DOHH2 (cell line): ENCODE results near the gene TRIM51.

ENCODE experiments used
- H3F3A ChIP-seq: fragments of 200-600 bp; sonication (generic), shearing (Covaris generic); 2 replicates; pipeline ENCODE4 v1.6.0; 2016; ENCODE audit warnings: antibody characterized with exemption, mild to moderate bottlenecking; ENCODE audit not compliant: control insufficient read depth, insufficient read depth
- H3K27ac ChIP-seq: fragments of 200-600 bp; sonication (generic); 2 replicates; pipeline ENCODE4 v1.5.1; 2014; ENCODE audit warnings: low read depth, mild to moderate bottlenecking, low read length, moderate library complexity
- H3K27me3 ChIP-seq: fragments of 200-600 bp; sonication (generic); 2 replicates; pipeline ENCODE4 v1.6.1; 2014; ENCODE audit warnings: mild to moderate bottlenecking, low read length, mixed read lengths; ENCODE audit not compliant: control insufficient read depth
- H3K36me3 ChIP-seq: fragments of 200-600 bp; sonication (generic); 2 replicates; pipeline ENCODE4 v1.6.1; 2014; ENCODE audit warnings: mild to moderate bottlenecking, low read length, moderate library complexity, mixed read lengths; ENCODE audit not compliant: control insufficient read depth
- H3K4me1 ChIP-seq: fragments of 200-600 bp; sonication (generic); 2 replicates; pipeline ENCODE4 v1.6.1; 2014; ENCODE audit warnings: mild to moderate bottlenecking, low read length, mixed read lengths; ENCODE audit not compliant: control insufficient read depth
- H3K4me2 ChIP-seq: fragments of 200-600 bp; sonication (generic); 2 replicates; pipeline ENCODE4 v1.6.0; 2014; ENCODE audit warnings: mild to moderate bottlenecking, low read length, moderate library complexity
- H3K4me3 ChIP-seq: fragments of 200-600 bp; sonication (generic); 2 replicates; pipeline ENCODE4 v1.5.1; 2014; ENCODE audit warnings: mild to moderate bottlenecking, low read length, mixed read lengths
- H3K79me2 ChIP-seq: fragments of 200-600 bp; sonication (generic); 2 replicates; pipeline ENCODE4 v1.6.1; 2014; ENCODE audit warnings: mild to moderate bottlenecking, low read length, mixed read lengths; ENCODE audit not compliant: control insufficient read depth
- H3K9me2 ChIP-seq: fragments of 200-600 bp; sonication (generic); replicated peaks from 2 replicates; pipeline ENCODE4 v1.6.1; 2014; ENCODE audit warnings: mild to moderate bottlenecking, low read length, mixed read lengths; ENCODE audit not compliant: control insufficient read depth
- H3K9me3 ChIP-seq: fragments of 200-600 bp; sonication (generic); 2 replicates; pipeline ENCODE4 v1.6.1; 2014; ENCODE audit warnings: antibody characterized with exemption, low read length, mixed read lengths; ENCODE audit not compliant: control insufficient read depth, insufficient read depth
- H4K20me1 ChIP-seq: fragments of 200-600 bp; sonication (generic); 2 replicates; pipeline ENCODE4 v1.6.0; 2014; ENCODE audit warnings: low read depth, mild to moderate bottlenecking, antibody characterized with exemption, low read length, moderate library complexity; ENCODE audit not compliant: control insufficient read depth, insufficient read depth
- EZH2phosphoT487 ChIP-seq: fragments of 200-600 bp; sonication (generic); IDR thresholded peaks from 2 replicates; pipeline ENCODE4 v1.6.1; 2017; ENCODE audit warnings: borderline replicate concordance, mild to moderate bottlenecking, antibody characterized with exemption, low read length, moderate library complexity, mixed read lengths
- TF ChIP-seq, protein P1 (sequence below): fragments of 200-600 bp; sonication (generic); IDR thresholded peaks from one replicate; pipeline ENCODE4 v1.5.1; 2014; ENCODE audit warnings: antibody characterized with exemption, mild to moderate bottlenecking, low read depth, low read length; ENCODE audit not compliant: poor library complexity, severe bottlenecking

TRIM51 gene

DNA sequence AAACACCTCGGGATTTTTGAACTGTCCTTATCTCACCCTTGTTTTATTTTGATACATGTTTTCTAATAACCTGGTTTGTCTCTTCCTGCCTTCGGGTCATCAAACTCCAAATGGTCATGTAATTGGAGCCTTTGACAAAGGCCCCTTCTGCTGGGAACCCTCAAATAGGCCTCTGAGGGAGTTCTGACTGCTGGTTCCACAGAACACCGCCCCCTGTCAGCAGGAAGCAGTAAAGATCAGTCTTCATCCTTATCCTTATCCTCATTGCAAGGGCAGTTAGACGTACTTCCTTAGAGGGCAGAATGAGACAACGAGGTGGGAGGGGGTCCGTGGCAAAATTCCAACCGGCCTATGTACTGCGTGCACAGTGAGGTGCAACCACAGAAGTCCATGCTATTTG lies 12.1 kb downstream of the TRIM51 start:
- H3K4me2 ChIP-seq = no peak overlapping the region
- no peaks in the 10 kb centered on the region for H4K20me1 ChIP-seq
- no peaks in the 10 kb centered on the region for H3K9me2 ChIP-seq
- no peaks in the 10 kb centered on the region; the same call in 1 of the 2 replicates for H3K9me3 ChIP-seq
- no peaks in the 10 kb centered on the region for H3F3A ChIP-seq
- no peaks in the 10 kb centered on the region for H3K79me2 ChIP-seq
- TF ChIP-seq EZH2phosphoT487 = no peak
- TF ChIP-seq, protein P1, sequence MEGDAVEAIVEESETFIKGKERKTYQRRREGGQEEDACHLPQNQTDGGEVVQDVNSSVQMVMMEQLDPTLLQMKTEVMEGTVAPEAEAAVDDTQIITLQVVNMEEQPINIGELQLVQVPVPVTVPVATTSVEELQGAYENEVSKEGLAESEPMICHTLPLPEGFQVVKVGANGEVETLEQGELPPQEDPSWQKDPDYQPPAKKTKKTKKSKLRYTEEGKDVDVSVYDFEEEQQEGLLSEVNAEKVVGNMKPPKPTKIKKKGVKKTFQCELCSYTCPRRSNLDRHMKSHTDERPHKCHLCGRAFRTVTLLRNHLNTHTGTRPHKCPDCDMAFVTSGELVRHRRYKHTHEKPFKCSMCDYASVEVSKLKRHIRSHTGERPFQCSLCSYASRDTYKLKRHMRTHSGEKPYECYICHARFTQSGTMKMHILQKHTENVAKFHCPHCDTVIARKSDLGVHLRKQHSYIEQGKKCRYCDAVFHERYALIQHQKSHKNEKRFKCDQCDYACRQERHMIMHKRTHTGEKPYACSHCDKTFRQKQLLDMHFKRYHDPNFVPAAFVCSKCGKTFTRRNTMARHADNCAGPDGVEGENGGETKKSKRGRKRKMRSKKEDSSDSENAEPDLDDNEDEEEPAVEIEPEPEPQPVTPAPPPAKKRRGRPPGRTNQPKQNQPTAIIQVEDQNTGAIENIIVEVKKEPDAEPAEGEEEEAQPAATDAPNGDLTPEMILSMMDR = no peak
- no peak overlapping the region for H3K27ac ChIP-seq
- H3K4me1 ChIP-seq = no peaks in the 10 kb centered on the region
- no peaks in the 10 kb centered on the region for H3K27me3 ChIP-seq
- H3K36me3 ChIP-seq = no peaks in the 10 kb centered on the region
- H3K4me3 ChIP-seq = no peak overlapping the region

DNA sequence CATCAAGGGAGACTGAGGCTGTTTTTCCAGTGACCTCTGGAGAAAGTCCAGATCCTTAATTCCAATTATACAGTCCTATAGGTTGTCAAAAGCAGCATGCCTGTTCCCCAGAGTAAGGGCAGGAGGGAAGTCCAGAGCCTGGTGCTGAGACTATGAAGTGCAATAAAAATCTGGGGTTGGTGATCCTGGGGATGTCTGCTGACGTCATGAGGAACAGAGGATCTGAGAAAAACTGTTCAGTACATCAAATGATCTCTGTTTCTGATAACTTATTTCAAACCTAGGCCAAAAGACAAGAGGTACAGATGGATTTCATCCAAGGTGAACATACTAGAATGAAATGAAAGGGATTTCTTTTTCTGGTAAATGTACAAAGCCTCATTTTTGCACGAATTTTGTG lies 19.2 kb downstream of the TRIM51 start:
- no peaks in the 10 kb centered on the region for H3K79me2 ChIP-seq
- no peaks in the 10 kb centered on the region for H3K27me3 ChIP-seq
- H3K4me3 ChIP-seq = no peak overlapping the region
- TF ChIP-seq, protein P1 = no peak
- no peaks in the 10 kb centered on the region for H3K4me1 ChIP-seq
- H3K9me3 ChIP-seq = no peaks in the 10 kb centered on the region
- H3K9me2 ChIP-seq = no peaks in the 10 kb centered on the region
- no peaks in the 10 kb centered on the region for H4K20me1 ChIP-seq
- H3F3A ChIP-seq = no peaks in the 10 kb centered on the region
- H3K36me3 ChIP-seq = no peaks in the 10 kb centered on the region
- no peak overlapping the region for H3K4me2 ChIP-seq
- H3K27ac ChIP-seq = no peak overlapping the region

DNA sequence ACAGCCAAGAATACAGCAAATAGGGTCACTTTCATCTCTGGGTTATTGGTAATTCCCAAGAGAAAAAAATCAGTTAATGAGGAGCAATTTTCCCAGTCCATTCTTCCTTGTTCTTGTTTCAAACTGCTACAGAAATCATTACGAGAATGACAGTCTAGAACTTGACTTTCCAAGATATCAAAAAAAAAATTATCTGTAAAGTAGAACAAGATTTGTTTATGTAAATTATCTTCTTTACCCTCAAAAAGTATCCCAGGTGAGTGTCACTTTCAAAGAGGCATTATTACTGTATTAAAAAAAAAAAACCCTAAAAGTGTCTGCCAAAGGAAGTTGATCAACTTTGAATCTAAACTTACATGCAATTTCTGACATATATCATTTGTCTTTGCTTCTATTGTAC lies 31.4 kb downstream of the TRIM51 start, which contains the start of gene OR5W2:
OR5W2 (minus strand) TSS at position 101 of the 400 bp plus-strand sequence; CDS start at position 101, 0 bp downstream.
- Histone ChIP-seq H3K79me2 (no peaks in the 10 kb centered on the region), H3K4me2 (no peak within 1 kb of the TSS), H3K4me3 (no peak within 1 kb of the TSS), H3K9me3 (no peaks in the 10 kb centered on the region), H3K36me3 (no peaks in the 10 kb centered on the region), H4K20me1 (no peaks in the 10 kb centered on the region), H3K4me1 (no peaks in the 10 kb centered on the region), H3K27ac (no peak within 1 kb of the TSS), H3K27me3 (no peaks in the 10 kb centered on the region), H3F3A (no peaks in the 10 kb centered on the region), H3K9me2 (no peaks in the 10 kb centered on the region)
- TF ChIP-seq EZH2phosphoT487 = no peak
- TF ChIP-seq, protein P1 = no peak

DNA sequence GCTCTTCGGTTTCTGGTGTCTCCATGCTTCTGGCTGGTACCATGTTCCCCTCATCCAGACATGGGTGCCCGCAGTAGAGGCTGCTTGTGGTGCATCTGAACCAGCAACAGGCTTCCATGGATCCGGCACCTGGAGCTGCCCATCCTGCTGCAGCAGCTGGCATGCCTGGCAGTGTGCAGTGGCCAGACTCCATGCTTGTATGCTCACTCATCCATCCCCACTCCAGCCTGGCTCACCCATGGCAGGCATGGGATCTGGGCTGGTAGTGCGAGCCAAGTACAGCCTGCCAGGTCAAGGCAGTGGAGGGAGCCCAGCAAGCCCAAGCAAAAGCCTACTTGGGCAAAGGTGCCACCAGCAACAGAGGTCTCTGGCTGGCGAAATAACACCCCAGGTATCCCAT lies 37.4 kb downstream of the TRIM51 start:
- Histone ChIP-seq H3K27me3 (no peaks in the 10 kb centered on the region), H3K79me2 (no peaks in the 10 kb centered on the region), H3K4me3 (no peak overlapping the region), H3K36me3 (no peaks in the 10 kb centered on the region), H3K4me2 (no peak overlapping the region), H3K9me2 (no peaks in the 10 kb centered on the region), H4K20me1 (no peaks in the 10 kb centered on the region), H3K4me1 (no peaks in the 10 kb centered on the region), H3K9me3 (peaks cover 3% of the 10 kb centered on the region; the same call in 1 of the 2 replicates), H3K27ac (no peak overlapping the region), H3F3A (no peaks in the 10 kb centered on the region)
- TF ChIP-seq EZH2phosphoT487 = no peak
- TF ChIP-seq, protein P1 = no peak
